H1 (cell line): ENCODE measurements around the gene TEAD3. TPM values are rescaled to one million over a fixed set of nuclear protein-coding genes. Genes with fewer than 3 reads are reported as not detected.

Experiments
- BACH1 ChIP-seq: IDR thresholded peaks from 2 replicates; pipeline ENCODE4 v1.6.1; 2012; ENCODE audit warnings: low read length, improper control_type of control experiment
- BRCA1 ChIP-seq: IDR thresholded peaks from 2 replicates; pipeline ENCODE4 v1.6.1; 2012; ENCODE audit warnings: low read depth, low read length, improper control_type of control experiment
- CBX5 ChIP-seq: fragments of 300-800, 300-1000 bp; sonication (generic); IDR thresholded peaks from 2 replicates; pipeline ENCODE4 v1.7.1; 2016; ENCODE audit warnings: antibody characterized with exemption, low read length, low read depth
- CHD2 ChIP-seq: IDR thresholded peaks from 2 replicates; pipeline ENCODE4 v1.6.1; 2012; ENCODE audit warnings: low read length, improper control_type of control experiment
- CREB1 ChIP-seq: IDR thresholded peaks from 2 replicates; pipeline ENCODE4 v1.6.1; 2012; ENCODE audit warnings: inconsistent platforms
- CTCF ChIP-seq, 3 experiments: IDR thresholded peaks; 1 replicate in 2 of 3; 2 replicates in 1 of 3; pipeline versions ENCODE4 v1.5.1 to v1.6.1; 2011; ENCODE audit warnings: low read length in 3 of 3, mild to moderate bottlenecking in 3 of 3, inconsistent platforms in 2 of 3, low read depth in 1 of 3, moderate library complexity in 1 of 3; ENCODE audit not compliant: insufficient read depth in 1 of 3; ENCODE audit errors: control extremely low read depth in 1 of 3
- EGR1 ChIP-seq: IDR thresholded peaks from 2 replicates; pipeline ENCODE4 v1.6.1; 2011; ENCODE audit warnings: low read depth, low read length, borderline replicate concordance
- EP300 ChIP-seq, 2 experiments: IDR thresholded peaks; 1 replicate in 1 of 2; 2 replicates in 1 of 2; pipeline ENCODE4 v1.6.1; 2011 to 2012; ENCODE audit warnings: low read depth in 2 of 2, low read length in 2 of 2, mild to moderate bottlenecking in 2 of 2, borderline replicate concordance in 1 of 2, inconsistent platforms in 1 of 2, moderate library complexity in 1 of 2
- GABPA ChIP-seq: IDR thresholded peaks from 2 replicates; pipeline ENCODE4 v1.6.1; 2011; ENCODE audit warnings: mild to moderate bottlenecking, low read length, moderate library complexity, borderline replicate concordance; ENCODE audit not compliant: insufficient read depth
- GTF2F1 ChIP-seq: IDR thresholded peaks from 2 replicates; pipeline ENCODE4 v1.6.1; 2012; ENCODE audit warnings: low read depth, low read length, improper control_type of control experiment, borderline replicate concordance
- KDM1A ChIP-seq: fragments of 200-600, 300-600 bp; sonication (generic); IDR thresholded peaks from 2 replicates; pipeline ENCODE4 v1.7.1; 2016; ENCODE audit warnings: mild to moderate bottlenecking, low read length, borderline replicate concordance
- KDM5A ChIP-seq: fragments of 200-600 bp; IDR thresholded peaks from 2 replicates; pipeline ENCODE4 v1.7.1; 2012; ENCODE audit warnings: mild to moderate bottlenecking, low read length, inconsistent platforms, mixed read lengths
- MAFK ChIP-seq: IDR thresholded peaks from 2 replicates; pipeline ENCODE4 v1.6.1; 2012; ENCODE audit warnings: low read depth, mild to moderate bottlenecking, improper control_type of control experiment, low read length
- NANOG ChIP-seq: IDR thresholded peaks from 2 replicates; pipeline ENCODE4 v1.6.1; 2011; ENCODE audit warnings: low read length, low read depth, mild to moderate bottlenecking, inconsistent platforms; ENCODE audit not compliant: insufficient read depth, poor library complexity, severe bottlenecking
- PHF8 ChIP-seq: fragments of 200-600 bp; sonication (generic); conservative IDR thresholded peaks from 2 replicates; pipeline ENCODE4 v1.7.1; 2012; ENCODE audit warnings: low read depth, mild to moderate bottlenecking, inconsistent platforms, low read length, moderate library complexity
- SIX5 ChIP-seq: IDR thresholded peaks from 2 replicates; pipeline ENCODE4 v1.6.1; 2011; ENCODE audit warnings: mild to moderate bottlenecking, low read depth, low read length
- SP1 ChIP-seq: IDR thresholded peaks from 2 replicates; pipeline ENCODE4 v1.6.1; 2011; ENCODE audit warnings: low read depth, low read length
- SP4 ChIP-seq: IDR thresholded peaks from 2 replicates; pipeline ENCODE4 v1.6.1; 2012; ENCODE audit warnings: low read length, inconsistent platforms
- SRF ChIP-seq: IDR thresholded peaks from 2 replicates; pipeline ENCODE4 v1.6.1; 2011; ENCODE audit warnings: mild to moderate bottlenecking, low read depth, low read length, moderate library complexity
- SUZ12 ChIP-seq: fragments of 200-600 bp; sonication (generic); IDR thresholded peaks from 2 replicates; pipeline ENCODE4 v1.6.1; 2012; ENCODE audit warnings: mild to moderate bottlenecking, inconsistent platforms, low read length, moderate library complexity, mixed read lengths
- TAF7 ChIP-seq: optimal IDR thresholded peaks from 2 replicates; pipeline ENCODE3; 2011; ENCODE audit warnings: low read depth, mild to moderate bottlenecking, inconsistent platforms, low read length, moderate library complexity, borderline replicate concordance
- USF2 ChIP-seq: IDR thresholded peaks from 2 replicates; pipeline ENCODE4 v1.6.1; 2011; ENCODE audit warnings: low read length, improper control_type of control experiment
- polyA plus RNA-seq, 7 experiments: library from polyadenylated mRNA; depleted of rRNA in 3 of 7; stranded (reverse) in 5 of 7; unstranded in 2 of 7; fragments of >200 nt in 5 of 7; fragments of 200-250 nt in 2 of 7; gene quantifications; 1 replicate in 5 of 7; 2 replicates in 1 of 7; 4 replicates in 1 of 7; pipeline versions ENCODE4 v1.2.1 to v1.2.3, GENCODE V29; 2011 to 2013; ENCODE audit warnings: missing spikeins in 2 of 7, mixed read lengths in 2 of 7
- total RNA-seq: library from RNA; stranded (reverse); fragmentation: NEBNext Ultra II Directional; extraction: Animal tissue kit (Norgen Biotek cat#: 25700); gene quantifications from 2 replicates; pipeline ENCODE4 v1.2.1, GENCODE V29; 2021

The TEAD3 gene
- total and polyA plus RNA-seq, 2 of the 8 experiments (the other 6 are each of a cell fraction or from before 2014, with no cell fraction given) = 20.1 to 28.7 TPM

DNA sequence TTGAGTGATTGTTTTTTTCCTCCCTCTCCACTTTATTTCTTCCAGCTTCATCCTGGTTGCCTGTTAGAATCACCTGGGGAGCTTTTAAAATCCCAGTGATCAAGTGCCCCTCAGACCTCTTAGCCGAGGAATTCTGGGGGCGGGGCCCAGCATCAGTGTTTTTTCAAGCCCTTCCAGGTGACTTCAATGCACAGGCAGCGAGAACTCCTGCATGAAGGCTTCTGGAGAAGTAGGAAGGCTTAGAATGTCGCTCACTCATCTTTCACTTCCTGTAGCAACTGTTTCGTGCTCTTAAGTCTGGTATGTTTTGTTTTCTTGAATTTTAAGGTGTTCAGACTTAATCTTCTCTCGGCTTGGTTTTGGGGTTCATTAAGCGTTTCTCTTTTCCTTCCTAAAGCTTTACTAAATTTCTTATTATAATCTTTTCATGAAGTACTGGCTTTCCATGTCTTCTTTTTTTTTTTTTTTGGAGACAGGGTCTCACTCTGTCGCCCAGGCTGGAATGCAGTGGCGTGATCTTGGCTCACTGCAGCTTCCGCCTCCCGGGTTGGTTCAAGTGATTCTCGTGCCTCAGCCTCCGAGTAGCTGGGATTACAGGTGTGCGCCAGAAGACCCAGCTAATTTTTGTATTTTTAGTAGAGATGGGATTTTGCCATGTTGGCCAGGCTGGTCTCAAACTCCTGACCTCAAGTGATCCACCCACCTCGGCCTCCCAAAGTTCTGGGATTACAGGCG, 46.7 kb upstream of the TEAD3 start (continued):
- TF ChIP-seq CREB1 (no peak), MAFK (no peak), TAF7 (no peak), CTCF (IDR thresholded peaks at IDR 0.05; ENCODE audit: control extremely low read depth in 1 of 3, insufficient read depth in 1 of 3, low read depth in 1 of 3, low read length in 3 of 3) (no peak), USF2 (no peak), BACH1 (no peak), CHD2 (no peak), KDM1A (no peak), SUZ12 (no peak), GTF2F1 (no peak), CBX5 (no peak), PHF8 (no peak), SRF (no peak), EGR1 (no peak), SP1 (peak; percentile 36; the same call in 1 of the 2 replicates), NANOG (peak; percentile 66), EP300 (IDR thresholded peaks at IDR 0.05; ENCODE audit: borderline replicate concordance in 1 of 2, low read depth in 2 of 2, low read length in 2 of 2) (no peak), SP4 (no peak), GABPA (peak; percentile 75; the same call in 1 of the 2 replicates), BRCA1 (no peak), KDM5A (no peak), SIX5 (no peak)
